GM18867 (cell line): Measurements from ENCODE around the gene KRTAP5-9.
A peak's percentile ranks its signal among the peaks of the same experiment; 100 is the strongest.
"Not testable (repeated sequence)": the region's sequence is repeated elsewhere in the genome, so short reads cannot be mapped to it uniquely, and the experiment has no call there.

Source experiments
- ATAC-seq: cut with Tn5 transposase; IDR thresholded peaks from one replicate; pipeline ENCODE4 v1.9.1; 2021; ENCODE audit warnings: mild to moderate bottlenecking, moderate library complexity; ENCODE audit not compliant: unreplicated experiment

KRTAP5-9 gene

GRCh38 chr11:71532036-71532610 is 16.1 kb upstream of the KRTAP5-9 start:
- ATAC-seq = no peak

- not testable (repeated sequence) for ATAC-seq
These were observed 13.3 kb upstream of the KRTAP5-9 start for GRCh38 chr11:71534711-71535608.

GRCh38 chr11:71535825-71536224 is 12.4 kb upstream of the KRTAP5-9 start:
- ATAC-seq = no peak

GRCh38 chr11:71537537-71537936 is 10.7 kb upstream of the KRTAP5-9 start:
- no peak for ATAC-seq

- not testable (repeated sequence) for ATAC-seq
These were observed 10.1 kb upstream of the KRTAP5-9 start, which contains the start of gene KRTAP5-8 for GRCh38 chr11:71537977-71538665. TSS of gene KRTAP5-8 (plus strand) at chr11:71538025. CDS start at chr11:71538056, 31 bp downstream.

GRCh38 chr11:71538666-71538990 is 9.6 kb upstream of the KRTAP5-9 start:
- no peak for ATAC-seq

- ATAC-seq = no peak
These were observed 9.2 kb upstream of the KRTAP5-9 start for GRCh38 chr11:71539017-71539416.

GRCh38 chr11:71539971-71540370 is 8.2 kb upstream of the KRTAP5-9 start:
- peak; percentile 47 for ATAC-seq

- ATAC-seq = peak; percentile 57
These were observed 7.5 kb upstream of the KRTAP5-9 start for GRCh38 chr11:71540521-71541304.

- no peak for ATAC-seq
These were observed 5.8 kb upstream of the KRTAP5-9 start for GRCh38 chr11:71542382-71542781.

GRCh38 chr11:71542879-71543777 is 5.1 kb upstream of the KRTAP5-9 start:
- no peak for ATAC-seq

GRCh38 chr11:71543866-71544265 is 4.4 kb upstream of the KRTAP5-9 start:
- no peak for ATAC-seq

GRCh38 chr11:71544525-71545214 is 3.5 kb upstream of the KRTAP5-9 start:
- no peak for ATAC-seq

- no peak for ATAC-seq
These were observed 2.7 kb upstream of the KRTAP5-9 start for GRCh38 chr11:71545405-71545966.

GRCh38 chr11:71548716-71549151 is 514 bp downstream of the KRTAP5-9 start:
- no peak for ATAC-seq

GRCh38 chr11:71551711-71552110 is 3.5 kb downstream of the KRTAP5-9 start:
- no peak for ATAC-seq

- no peak for ATAC-seq
These were observed 6.8 kb downstream of the KRTAP5-9 start for GRCh38 chr11:71554996-71555395.

GRCh38 chr11:71555508-71555907 is 7.3 kb downstream of the KRTAP5-9 start:
- ATAC-seq = no peak

GRCh38 chr11:71556018-71556417 is 7.8 kb downstream of the KRTAP5-9 start:
- ATAC-seq = no peak
